AG04449 (cell line): ENCODE measurements around the gene EIF2B2.

ENCODE experiments used
- CTCF ChIA-PET: fragments of 350-600 bp; formaldehyde crosslinking; extraction: SDS; loops from one replicate; lab custom pipeline; 2021; ENCODE audit warnings: antibody characterized with exemption; lab: Yijun Ruan, JAX
- POLR2A ChIA-PET: fragments of 400-600, 350-600 bp; formaldehyde crosslinking; extraction: SDS; loops from one replicate; lab custom pipeline; 2020; ENCODE audit warnings: antibody characterized with exemption, inconsistent platforms; lab: Yijun Ruan, JAX
- DNase-seq: peaks from one replicate; pipeline ENCODE4 v3.0.0-alpha.2; 2010; ENCODE audit warnings: low read depth, low spot score
- H3K4me3 ChIP-seq: 2 replicates; pipeline ENCODE4 v1.5.1; 2011; ENCODE audit warnings: low read depth, mild to moderate bottlenecking, control low read depth, low read length
- TF ChIP-seq, protein P1 (sequence below): IDR thresholded peaks from one replicate; pipeline ENCODE4 v1.5.1; 2011; ENCODE audit warnings: mild to moderate bottlenecking, moderate library complexity, low read length, control low read depth, inconsistent platforms; ENCODE audit not compliant: insufficient read depth; ENCODE audit errors: missing control alignments

EIF2B2 gene

DNA sequence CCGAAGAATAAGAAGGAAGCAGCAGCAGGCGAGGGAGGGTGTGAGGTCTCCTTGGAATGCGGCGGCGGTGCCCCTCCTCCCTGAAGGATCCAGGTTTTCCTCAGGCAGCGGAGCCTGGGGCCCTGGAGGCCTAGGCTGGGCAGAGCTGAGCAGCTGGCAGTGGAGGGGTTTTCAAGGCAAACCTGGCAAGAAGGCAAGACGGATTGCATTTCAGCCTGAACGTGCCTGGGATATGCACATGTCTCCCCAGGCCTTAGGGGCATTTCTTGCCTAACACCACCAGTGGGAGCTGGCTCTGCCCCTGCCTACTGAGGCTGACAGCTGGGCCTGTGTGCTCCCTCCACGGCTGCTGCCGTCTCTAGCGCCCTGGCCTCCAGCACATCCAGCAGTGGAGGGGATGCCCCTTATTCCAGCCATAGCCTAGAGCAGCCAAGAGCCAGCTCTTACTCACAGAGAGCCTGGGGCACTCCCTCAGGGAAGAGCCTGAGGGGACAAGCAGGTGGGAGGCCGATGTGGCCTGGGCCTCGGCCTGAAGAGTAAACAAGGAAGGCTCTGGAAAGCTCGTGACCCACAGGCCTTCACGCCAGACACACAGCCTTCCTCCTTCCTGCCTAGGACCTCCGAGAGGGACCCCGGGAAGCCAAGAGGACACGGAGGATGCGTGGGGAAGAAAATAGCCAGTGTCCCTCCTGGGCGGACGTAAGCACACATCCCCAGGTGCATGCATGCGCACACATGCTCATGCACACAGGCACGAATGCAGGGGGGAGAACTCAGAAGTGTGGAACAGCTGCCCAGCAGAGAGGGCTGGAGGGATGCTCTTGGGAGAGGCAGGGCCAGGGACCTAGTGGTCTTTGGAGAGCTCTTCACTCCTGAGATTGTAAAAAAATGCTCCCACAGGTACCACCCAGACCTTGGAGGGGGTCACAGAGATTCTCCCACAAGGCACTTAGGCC is 23.0 kb upstream of the EIF2B2 start:
- no peak for DNase-seq
- TF ChIP-seq, protein P1, sequence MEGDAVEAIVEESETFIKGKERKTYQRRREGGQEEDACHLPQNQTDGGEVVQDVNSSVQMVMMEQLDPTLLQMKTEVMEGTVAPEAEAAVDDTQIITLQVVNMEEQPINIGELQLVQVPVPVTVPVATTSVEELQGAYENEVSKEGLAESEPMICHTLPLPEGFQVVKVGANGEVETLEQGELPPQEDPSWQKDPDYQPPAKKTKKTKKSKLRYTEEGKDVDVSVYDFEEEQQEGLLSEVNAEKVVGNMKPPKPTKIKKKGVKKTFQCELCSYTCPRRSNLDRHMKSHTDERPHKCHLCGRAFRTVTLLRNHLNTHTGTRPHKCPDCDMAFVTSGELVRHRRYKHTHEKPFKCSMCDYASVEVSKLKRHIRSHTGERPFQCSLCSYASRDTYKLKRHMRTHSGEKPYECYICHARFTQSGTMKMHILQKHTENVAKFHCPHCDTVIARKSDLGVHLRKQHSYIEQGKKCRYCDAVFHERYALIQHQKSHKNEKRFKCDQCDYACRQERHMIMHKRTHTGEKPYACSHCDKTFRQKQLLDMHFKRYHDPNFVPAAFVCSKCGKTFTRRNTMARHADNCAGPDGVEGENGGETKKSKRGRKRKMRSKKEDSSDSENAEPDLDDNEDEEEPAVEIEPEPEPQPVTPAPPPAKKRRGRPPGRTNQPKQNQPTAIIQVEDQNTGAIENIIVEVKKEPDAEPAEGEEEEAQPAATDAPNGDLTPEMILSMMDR = peak; percentile 17
- ChIA-PET POLR2A (interaction anchor here (0.6 kb wide), 1 partner anchor 461 kb away, joined by 3 read pairs; no protein-coding TSS in a partner anchor), CTCF (interaction anchor here (0.7 to 1.0 kb wide), 4 partner anchors 15 to 35 kb away, joined by 3 to 4 read pairs (median 3); partner anchors contain the start of gene EIF2B2)
- H3K4me3 ChIP-seq = no peak overlapping the region

DNA sequence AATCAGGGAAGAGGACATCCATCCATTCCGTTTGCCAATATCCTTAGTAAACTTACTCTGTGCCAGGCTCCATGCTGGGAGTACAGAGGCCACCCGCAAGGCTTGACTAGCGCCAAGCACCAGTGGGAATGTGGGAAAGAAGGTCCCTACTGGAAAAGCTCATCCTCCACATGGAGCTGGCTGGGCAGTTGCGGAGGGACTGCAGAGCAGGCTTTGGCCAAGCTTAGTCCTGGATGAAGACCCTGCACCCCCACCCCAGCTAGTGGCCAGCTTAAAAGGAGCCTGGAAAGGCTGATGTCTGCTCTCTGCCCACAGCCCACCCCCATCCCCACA is 22.4 kb upstream of the EIF2B2 start:
- TF ChIP-seq, protein P1 = no peak
- ChIA-PET POLR2A (interaction anchor here (0.6 kb wide), 1 partner anchor 460 kb away, joined by 3 read pairs; no protein-coding TSS in a partner anchor), CTCF (interaction anchor here (0.7 to 1.0 kb wide), 3 partner anchors 15 to 35 kb away, joined by 3 to 4 read pairs (median 3); no protein-coding TSS in a partner anchor)
- no peak overlapping the region for H3K4me3 ChIP-seq
- DNase-seq = no peak

DNA sequence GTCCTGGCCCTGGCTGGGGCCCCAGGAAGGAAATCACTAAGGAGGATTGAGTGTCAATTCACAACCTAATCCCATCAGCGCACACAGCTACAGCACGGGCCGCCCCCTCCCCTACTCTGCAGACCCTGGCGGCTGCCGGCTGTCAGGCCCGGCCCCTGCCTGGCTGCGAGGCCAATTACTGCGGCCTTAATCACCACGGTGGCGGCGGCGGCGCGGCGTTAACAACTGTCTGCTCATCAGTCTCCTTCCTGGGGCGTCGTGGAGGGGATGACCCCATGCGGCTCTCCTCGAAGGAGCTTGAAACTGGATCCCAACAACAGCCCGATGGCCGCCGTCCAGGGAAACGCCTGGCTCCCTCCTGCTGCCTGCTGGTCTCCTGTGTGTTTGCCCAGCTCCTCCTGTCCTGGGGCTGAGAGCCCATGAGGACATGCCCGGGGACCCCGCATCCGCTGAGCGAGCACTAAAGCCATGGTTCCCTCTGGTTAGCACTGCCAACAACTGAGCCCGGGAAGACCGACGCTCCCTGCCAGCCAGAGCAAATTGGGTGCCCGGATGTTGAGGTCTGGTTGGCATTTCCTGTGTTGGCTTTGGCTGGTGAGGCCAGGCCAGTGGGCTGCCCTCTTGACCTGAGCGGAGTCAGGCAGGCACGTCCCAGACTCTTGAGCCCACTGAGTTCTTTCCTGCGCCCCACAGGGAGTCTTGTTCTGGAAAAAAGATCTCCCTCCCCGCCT is 21.8 kb upstream of the EIF2B2 start:
- CTCF ChIA-PET = interaction anchor here (0.7 to 1.2 kb wide), 4 partner anchors 16 to 107 kb away, joined by 3 to 4 read pairs (median 3); no protein-coding TSS in a partner anchor

DNA sequence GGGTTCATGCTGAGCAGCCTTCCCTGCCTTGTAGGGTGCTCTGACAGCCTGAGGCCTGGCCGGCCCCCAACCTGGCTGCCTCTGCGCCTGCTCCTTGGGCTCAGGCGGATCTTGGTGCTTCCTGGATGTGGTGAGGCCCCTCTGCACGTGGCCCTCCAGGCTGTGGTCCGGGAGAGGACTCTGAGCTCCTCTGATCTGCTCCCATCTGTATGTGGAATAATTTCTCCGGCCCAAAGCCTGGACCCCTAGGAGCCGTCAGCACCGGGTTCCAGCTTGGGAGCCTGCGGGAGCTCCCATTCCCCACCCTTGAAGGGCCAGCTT is 21.3 kb upstream of the EIF2B2 start:
- no peak for DNase-seq
- ChIA-PET POLR2A (no interaction called here), CTCF (interaction anchor here (0.8 to 1.2 kb wide), 4 partner anchors 16 to 107 kb away, joined by 3 to 4 read pairs (median 4); no protein-coding TSS in a partner anchor)
- H3K4me3 ChIP-seq = no peak overlapping the region
- TF ChIP-seq, protein P1 = no peak

More for the DNA sequence above, 21.8 kb upstream of the EIF2B2 start:
- POLR2A ChIA-PET = interaction anchor here (0.6 kb wide), 1 partner anchor 460 kb away, joined by 3 read pairs; no protein-coding TSS in a partner anchor
- no peak for DNase-seq
- no peak overlapping the region for H3K4me3 ChIP-seq
- TF ChIP-seq, protein P1 = no peak

DNA sequence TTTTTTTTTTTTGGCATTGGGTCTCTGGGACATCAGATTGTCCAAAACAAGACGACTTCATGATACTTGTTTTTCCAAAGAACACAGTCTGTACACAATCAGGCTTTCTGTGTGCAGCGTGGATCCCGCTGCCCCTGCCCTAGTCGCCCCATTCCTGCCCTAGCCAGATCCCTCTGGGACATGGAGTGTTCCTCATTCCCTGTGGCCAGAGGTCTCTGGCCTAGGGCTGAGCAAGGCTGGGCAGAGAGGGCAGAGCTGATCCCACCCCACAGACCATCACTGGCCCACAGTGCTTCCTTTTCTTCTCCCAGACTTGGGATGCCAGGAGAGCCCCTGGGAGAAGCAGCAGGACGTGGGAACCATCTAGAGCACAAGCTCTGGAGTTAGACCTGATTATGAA is 20.9 kb upstream of the EIF2B2 start:
- ChIA-PET POLR2A (no interaction called here), CTCF (interaction anchor here (0.8 to 1.2 kb wide), 3 partner anchors 20 to 106 kb away, joined by 3 to 4 read pairs (median 3); no protein-coding TSS in a partner anchor)
- no peak for DNase-seq
- TF ChIP-seq, protein P1 = no peak
- H3K4me3 ChIP-seq = no peak overlapping the region
